SK-N-SH treated with all-trans-retinoic acid at 6 μM for 48 hours (cell line): ENCODE data around the gene PARD3.

Experiments used
- ATAC-seq: fragments of 200-7000 bp; cut with Tn5 transposase; 3 replicates; pipeline ENCODE4 v1.9.1; 2020; ENCODE audit warnings: mild to moderate bottlenecking, moderate library complexity
- ARNTL ChIP-seq: fragments of 450-650 bp; formaldehyde crosslinking; IDR thresholded peaks from 2 replicates; pipeline ENCODE4 v1.5.0; 2020; ENCODE audit warnings: low read depth, mild to moderate bottlenecking, moderate library complexity, borderline replicate concordance
- BACH2 ChIP-seq: fragments of 250-450 bp; sonication (Bioruptor Pico); IDR thresholded peaks from 2 replicates; pipeline ENCODE4 v1.9.0; 2021; ENCODE audit warnings: mild to moderate bottlenecking, borderline replicate concordance
- CREB5 ChIP-seq: fragments of 250-450 bp; sonication (Bioruptor Pico); IDR thresholded peaks from 2 replicates; pipeline ENCODE4 v1.5.1; 2020; ENCODE audit warnings: low read depth, mild to moderate bottlenecking, moderate library complexity
- CSRNP3 ChIP-seq: fragments of 250-450 bp; sonication (Bioruptor Pico); IDR thresholded peaks from 2 replicates; pipeline ENCODE4 v1.5.1; 2021; ENCODE audit warnings: mild to moderate bottlenecking, moderate library complexity
- ESRRG ChIP-seq: fragments of 250-450 bp; sonication (Bioruptor Pico); IDR thresholded peaks from 2 replicates; pipeline ENCODE4 v1.6.1; 2021; ENCODE audit warnings: mild to moderate bottlenecking
- GLIS3 ChIP-seq: fragments of 250-450 bp; sonication (Bioruptor Pico); IDR thresholded peaks from 2 replicates; pipeline ENCODE4 v1.5.0; 2020; ENCODE audit warnings: mild to moderate bottlenecking, moderate library complexity
- ISL1 ChIP-seq: fragments of 250-450 bp; sonication (Bioruptor Pico); IDR thresholded peaks from 2 replicates; pipeline ENCODE4 v2.1.2; 2022; ENCODE audit warnings: mild to moderate bottlenecking, moderate library complexity
- OSR1 ChIP-seq: fragments of 250-450 bp; sonication (Bioruptor Pico); IDR thresholded peaks from 2 replicates; pipeline ENCODE4 v1.8.0; 2022; ENCODE audit warnings: moderate library complexity, mild to moderate bottlenecking, inconsistent platforms
- POU6F1 ChIP-seq: fragments of 250-450 bp; sonication (Bioruptor Pico); IDR thresholded peaks from 2 replicates; pipeline ENCODE4 v1.8.0; 2021; ENCODE audit warnings: low read depth, mild to moderate bottlenecking, moderate library complexity, borderline replicate concordance
- PPARA ChIP-seq: fragments of 250-450 bp; sonication (Bioruptor Pico); IDR thresholded peaks from 2 replicates; pipeline ENCODE4 v1.5.0; 2020; ENCODE audit warnings: mild to moderate bottlenecking, borderline replicate concordance
- RARB ChIP-seq: fragments of 250-450 bp; sonication (Bioruptor Pico); IDR thresholded peaks from 2 replicates; pipeline ENCODE4 v1.8.0; 2021; ENCODE audit warnings: mild to moderate bottlenecking, moderate library complexity
- SNAI2 ChIP-seq: fragments of 250-450 bp; sonication (Bioruptor Pico); IDR thresholded peaks from 2 replicates; pipeline ENCODE4 v1.5.0; 2020; ENCODE audit warnings: mild to moderate bottlenecking, moderate library complexity
- TCF4 ChIP-seq: fragments of 250-450 bp; sonication (Bioruptor Pico); IDR thresholded peaks from 2 replicates; pipeline ENCODE4 v1.8.0; 2021; ENCODE audit warnings: mild to moderate bottlenecking, moderate library complexity, borderline replicate concordance
- TOX ChIP-seq: fragments of 250-450 bp; sonication (Bioruptor Pico); IDR thresholded peaks from 2 replicates; pipeline ENCODE4 v1.8.0; 2021; ENCODE audit warnings: mild to moderate bottlenecking, moderate library complexity, borderline replicate concordance
- TSHZ2 ChIP-seq: fragments of 250-450 bp; sonication (Bioruptor Pico); IDR thresholded peaks from 2 replicates; pipeline ENCODE4 v1.5.0; 2020; ENCODE audit warnings: mild to moderate bottlenecking, moderate library complexity
- ZC3H10 ChIP-seq: fragments of 250-450 bp; sonication (Bioruptor Pico); IDR thresholded peaks from 2 replicates; pipeline ENCODE4 v1.5.1; 2021; ENCODE audit warnings: mild to moderate bottlenecking, moderate library complexity
- ZFP30 ChIP-seq: fragments of 450-650 bp; formaldehyde crosslinking; IDR thresholded peaks from 2 replicates; pipeline ENCODE4 v1.5.0; 2022; ENCODE audit warnings: mild to moderate bottlenecking, moderate library complexity
- ZNF70 ChIP-seq: fragments of 450-650 bp; formaldehyde crosslinking; IDR thresholded peaks from 2 replicates; pipeline ENCODE4 v1.5.0; 2020; ENCODE audit warnings: mild to moderate bottlenecking, moderate library complexity
- ZNF8 ChIP-seq: fragments of 450-650 bp; formaldehyde crosslinking; IDR thresholded peaks from 2 replicates; pipeline ENCODE4 v1.5.0; 2020; ENCODE audit warnings: mild to moderate bottlenecking, moderate library complexity

Gene PARD3

GRCh38 chr10:34168439-34168838, 646.7 kb downstream of the PARD3 start:
- no peak for ATAC-seq
- TF ChIP-seq PPARA (CRISPR knock-in tag), result no peak
- no peak for TF ChIP-seq ESRRG (CRISPR knock-in tag)
- TF ChIP-seq RARB (CRISPR knock-in tag), result no peak
- TF ChIP-seq BACH2 (CRISPR knock-in tag), result no peak
- TF ChIP-seq POU6F1 (CRISPR knock-in tag), result no peak
- TF ChIP-seq ZNF70, result no peak
- no peak for TF ChIP-seq GLIS3 (CRISPR knock-in tag)
- TF ChIP-seq ZFP30 (CRISPR knock-in tag), result no peak
- no peak for TF ChIP-seq ARNTL (CRISPR knock-in tag)
- TF ChIP-seq TCF4 (CRISPR knock-in tag), result no peak
- no peak for TF ChIP-seq TSHZ2
- TF ChIP-seq ZC3H10, result no peak
- TF ChIP-seq, all 23 proteins: peak for 0

- TF ChIP-seq TSHZ2 (no peak), GLIS3 (CRISPR knock-in tag) (no peak), PPARA (CRISPR knock-in tag) (no peak), ESRRG (CRISPR knock-in tag) (no peak), SNAI2 (no peak)
- ATAC-seq, result no peak
These were observed 648.3 kb downstream of the PARD3 start for GRCh38 chr10:34166823-34167222.

- TF ChIP-seq ZNF70 (no peak), ZNF8 (CRISPR knock-in tag) (no peak), ISL1 (CRISPR knock-in tag) (no peak), CSRNP3 (no peak), TSHZ2 (no peak), TOX (CRISPR knock-in tag) (no peak), ZFP30 (CRISPR knock-in tag) (no peak), OSR1 (CRISPR knock-in tag) (no peak), ESRRG (CRISPR knock-in tag) (no peak), CREB5 (CRISPR knock-in tag) (no peak), BACH2 (CRISPR knock-in tag) (no peak), TCF4 (CRISPR knock-in tag) (no peak)
- no peak for ATAC-seq
These were observed 648.7 kb downstream of the PARD3 start for GRCh38 chr10:34166354-34166753.
